GM23338 (cell line): ENCODE data around the gene NOL3. TPM values are rescaled to one million over a fixed set of nuclear protein-coding genes. Genes with fewer than 3 reads are reported as not detected.

Experiments
- ATAC-seq: fragments of 200-7000 bp; cut with Tn5 transposase; 3 replicates; pipeline ENCODE4 v1.9.1; 2020
- DNase-seq: peaks from one replicate; pipeline ENCODE4 v3.0.0-alpha.2; 2015; ENCODE audit warnings: low spot score
- H2AFZ ChIP-seq: fragments of 200-600 bp; sonication (generic); 2 replicates; pipeline ENCODE4 v1.8.0; 2016; ENCODE audit warnings: antibody characterized with exemption, mild to moderate bottlenecking, moderate library complexity
- H3F3A ChIP-seq: fragments of 200-600 bp; sonication (generic); replicated peaks from 2 replicates; pipeline ENCODE4 v1.8.0; 2017; ENCODE audit warnings: antibody characterized with exemption, mixed run types, low read depth
- H3K27ac ChIP-seq: fragments of 200-600 bp; sonication (generic); 2 replicates; pipeline ENCODE4 v1.6.1; 2016; ENCODE audit warnings: low read depth
- H3K27me3 ChIP-seq: fragments of 200-600 bp; sonication (generic); 2 replicates; pipeline ENCODE4 v1.8.0; 2016; ENCODE audit warnings: mild to moderate bottlenecking, mixed run types, moderate library complexity; ENCODE audit not compliant: insufficient read depth
- H3K36me3 ChIP-seq: fragments of 200-600 bp; sonication (generic); 2 replicates; pipeline ENCODE4 v1.8.0; 2016; ENCODE audit warnings: mild to moderate bottlenecking; ENCODE audit not compliant: insufficient read depth
- H3K4me1 ChIP-seq: fragments of 200-600 bp; sonication (generic); 2 replicates; pipeline ENCODE4 v1.8.0; 2016; ENCODE audit warnings: mild to moderate bottlenecking, moderate library complexity; ENCODE audit not compliant: insufficient read depth
- H3K4me2 ChIP-seq: fragments of 200-600 bp; sonication (generic); 2 replicates; pipeline ENCODE4 v1.7.1; 2017; ENCODE audit warnings: mixed run types
- H3K4me3 ChIP-seq: fragments of 200-600 bp; sonication (generic); 2 replicates; pipeline ENCODE4 v1.6.1; 2016; ENCODE audit warnings: mixed run types
- H3K79me2 ChIP-seq: fragments of 200-600 bp; sonication (generic); replicated peaks from 2 replicates; pipeline ENCODE4 v1.8.0; 2017; ENCODE audit warnings: mild to moderate bottlenecking; ENCODE audit not compliant: insufficient read depth
- H3K9me2 ChIP-seq: fragments of 200-600 bp; sonication (generic); 2 replicates; pipeline ENCODE4 v1.8.0; 2017; ENCODE audit not compliant: insufficient read depth
- H4K20me1 ChIP-seq: fragments of 200-600 bp; sonication (generic); replicated peaks from 2 replicates; pipeline ENCODE4 v1.8.0; 2017; ENCODE audit warnings: mild to moderate bottlenecking; ENCODE audit not compliant: insufficient read depth
- H3K27ac Mint-ChIP-seq: 2 replicates; pipeline ENCODE4 v1.8.0; 2020; ENCODE audit warnings: inconsistent platforms, mild to moderate bottlenecking, moderate library complexity, mixed read lengths
- H3K27me3 Mint-ChIP-seq: 3 replicates; pipeline ENCODE4 v1.8.0; 2022; ENCODE audit warnings: low read depth, mild to moderate bottlenecking, moderate library complexity, mixed read lengths, inconsistent platforms; ENCODE audit not compliant: insufficient read depth, poor library complexity
- H3K36me3 Mint-ChIP-seq: 3 replicates; pipeline ENCODE4 v1.8.0; 2021; ENCODE audit warnings: low read depth, mild to moderate bottlenecking, inconsistent platforms, moderate library complexity, mixed read lengths
- H3K4me1 Mint-ChIP-seq: 3 replicates; pipeline ENCODE4 v1.8.0; 2020; ENCODE audit warnings: mild to moderate bottlenecking, inconsistent platforms, mixed read lengths
- H3K4me3 Mint-ChIP-seq: 3 replicates; pipeline ENCODE4 v1.8.0; 2021; ENCODE audit warnings: moderate library complexity, mild to moderate bottlenecking, inconsistent platforms, mixed read lengths
- H3K9me3 Mint-ChIP-seq: 3 replicates; pipeline ENCODE4 v1.8.0; 2020; ENCODE audit warnings: moderate library complexity, mild to moderate bottlenecking, inconsistent platforms, mixed read lengths
- CTCF ChIP-seq, 2 experiments: fragments of 200-600 bp in 1 of 2; sonication (generic) in 1 of 2; conservative IDR thresholded peaks; 2 replicates each; pipeline versions ENCODE4 v1.5.1 to v1.6.1; 2016 to 2017; ENCODE audit warnings: antibody characterized with exemption in 2 of 2, low read depth in 2 of 2, mild to moderate bottlenecking in 2 of 2, moderate library complexity in 1 of 2
- ETS1 ChIP-seq: IDR thresholded peaks from 2 replicates; pipeline ENCODE4 v1.6.1; 2016; ENCODE audit warnings: antibody characterized with exemption
- EZH2 ChIP-seq: fragments of 200-600 bp; sonication (generic); IDR thresholded peaks from one replicate; pipeline ENCODE4 v1.8.0; 2017; ENCODE audit warnings: antibody characterized with exemption, mild to moderate bottlenecking, low read depth; ENCODE audit not compliant: unreplicated experiment
- EZH2phosphoT487 ChIP-seq: fragments of 200-600 bp; sonication (generic); IDR thresholded peaks from one replicate; pipeline ENCODE4 v1.8.1; 2018; ENCODE audit warnings: antibody characterized with exemption; ENCODE audit not compliant: unreplicated experiment
- NANOG ChIP-seq: IDR thresholded peaks from 2 replicates; pipeline ENCODE4 v1.6.1; 2016; ENCODE audit warnings: antibody characterized with exemption, borderline replicate concordance
- POLR2AphosphoS5 ChIP-seq: IDR thresholded peaks from 2 replicates; pipeline ENCODE4 v1.6.1; 2016; ENCODE audit warnings: antibody characterized with exemption, low read depth
- REST ChIP-seq: IDR thresholded peaks from one replicate; pipeline ENCODE4 v1.6.1; 2018; ENCODE audit warnings: antibody characterized with exemption; ENCODE audit not compliant: unreplicated experiment
- ZNF114 ChIP-seq: fragments of 250-450 bp; sonication (Bioruptor Pico); IDR thresholded peaks from 2 replicates; pipeline ENCODE4 v1.5.0; 2020; ENCODE audit warnings: mild to moderate bottlenecking, moderate library complexity
- polyA plus RNA-seq: library from polyadenylated mRNA; unstranded; fragments of >200 nt; fragmentation: Nextera tagmentation; extraction: Ambion mirVana; gene quantifications from 2 replicates; pipeline ENCODE4 v1.2.1, GENCODE V29; 2016
- total RNA-seq: library from RNA; depleted of rRNA; stranded (reverse); fragments of >200 nt; shearing (Covaris generic); gene quantifications from 2 replicates; pipeline ENCODE4 v1.2.3, GENCODE V29; 2014

Gene NOL3
- total and polyA plus RNA-seq, 2 experiments from 2014 or later, result 3.3 to 4.0 TPM

DNA sequence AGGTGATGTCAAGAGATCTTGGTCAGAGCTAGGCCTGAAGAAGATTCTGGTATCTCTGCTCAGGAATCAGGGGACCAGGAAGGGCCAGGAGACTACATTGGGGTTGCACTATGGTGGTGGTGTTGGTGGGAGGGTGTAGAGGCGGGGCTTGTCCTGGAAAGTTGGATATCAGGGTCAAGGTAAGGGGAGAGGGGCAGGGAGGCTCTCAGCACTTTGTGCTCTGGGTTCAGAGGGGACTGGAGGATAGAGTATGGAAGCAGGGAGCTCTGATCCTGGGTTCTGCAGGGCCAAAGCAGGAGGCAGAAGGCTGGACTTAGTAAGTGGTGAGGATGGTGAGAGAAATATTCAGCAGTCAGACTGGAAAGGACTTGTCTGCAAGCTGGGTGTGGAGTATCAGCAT is 3.0 kb downstream of the NOL3 start (continued):
- TF ChIP-seq REST, result no peak

DNA sequence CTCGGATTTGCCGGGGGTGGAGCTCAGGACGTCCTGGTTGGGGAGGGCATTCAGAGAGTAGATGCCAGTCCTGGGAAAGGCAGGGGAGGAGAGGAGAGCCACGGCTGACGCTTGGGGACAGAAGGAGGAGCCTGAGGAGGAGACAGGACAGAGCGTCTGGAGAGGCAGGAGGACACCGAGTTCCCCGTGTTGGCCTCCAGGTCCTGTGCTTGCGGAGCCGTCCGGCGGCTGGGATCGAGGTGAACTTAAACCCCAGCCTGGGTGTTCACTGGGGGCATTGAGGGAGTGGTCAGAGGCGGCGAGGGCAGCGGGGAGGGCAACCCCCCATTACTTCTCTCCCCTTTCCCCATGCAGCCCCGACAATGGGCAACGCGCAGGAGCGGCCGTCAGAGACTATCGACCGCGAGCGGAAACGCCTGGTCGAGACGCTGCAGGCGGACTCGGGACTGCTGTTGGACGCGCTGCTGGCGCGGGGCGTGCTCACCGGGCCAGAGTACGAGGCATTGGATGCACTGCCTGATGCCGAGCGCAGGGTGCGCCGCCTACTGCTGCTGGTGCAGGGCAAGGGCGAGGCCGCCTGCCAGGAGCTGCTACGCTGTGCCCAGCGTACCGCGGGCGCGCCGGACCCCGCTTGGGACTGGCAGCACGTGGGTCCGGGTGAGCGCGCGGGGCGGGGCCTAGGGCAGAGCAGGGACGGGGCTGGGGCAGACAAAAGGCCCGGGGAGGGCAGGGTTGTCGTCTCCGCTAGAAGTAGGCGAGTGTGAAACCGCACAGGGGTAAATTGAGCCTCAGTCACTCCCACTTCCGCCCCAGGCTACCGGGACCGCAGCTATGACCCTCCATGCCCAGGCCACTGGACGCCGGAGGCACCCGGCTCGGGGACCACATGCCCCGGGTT is 3.7 kb downstream of the NOL3 start:
- Histone ChIP-seq H3K4me2 (peak overlapping the region; percentile 88), H3K79me2 (no peaks in the 10 kb centered on the region), H3K36me3 (no peaks in the 10 kb centered on the region), H3K4me1 (peaks cover 34% of the 10 kb centered on the region), H3K4me3 (peak overlapping the region; percentile 63), H3F3A (peaks cover 23% of the 10 kb centered on the region; the same call in 1 of the 2 replicates), H3K27me3 (peaks cover 85% of the 10 kb centered on the region), H4K20me1 (peaks cover 11% of the 10 kb centered on the region), H2AFZ (peak overlapping the region; percentile 81), H3K27ac (no peak overlapping the region), H3K9me2 (no peaks in the 10 kb centered on the region)
- Mint-ChIP-seq H3K27me3 (peaks cover 86% of the 10 kb centered on the region), H3K27ac (no peak overlapping the region), H3K9me3 (no peaks in the 10 kb centered on the region; the same call in 1 of the 3 replicates), H3K36me3 (peaks cover 3% of the 10 kb centered on the region; the same call in 2 of the 3 replicates), H3K4me3 (peak overlapping the region; percentile 76), H3K4me1 (peaks cover 38% of the 10 kb centered on the region)
- peak; percentile 82 for DNase-seq
- TF ChIP-seq ZNF114 (CRISPR knock-in tag) (no peak), CTCF (conservative IDR thresholded peaks at IDR 0.05; ENCODE audit: low read depth in 2 of 2) (peak in 1 of 2 experiments; percentile 31; a peak in 1 of 4 replicates), ETS1 (no peak; the same call in 1 of the 2 replicates), EZH2 (peak; percentile 40), NANOG (no peak), EZH2phosphoT487 (peak; percentile 74), POLR2AphosphoS5 (peak; percentile 48)
- ATAC-seq, result peak; percentile 36
